Adipocyte (in vitro differentiated cells): ENCODE results near the gene CISD2.
"Not testable (repeated sequence)": the region's sequence is repeated elsewhere in the genome, so short reads cannot be mapped to it uniquely, and the experiment has no call there.

Experiments
- DNase-seq: peaks from one replicate; pipeline ENCODE4 v3.0.0-alpha.2; 2015; ENCODE audit warnings: low read depth
- H3K27me3 ChIP-seq: replicated peaks from 2 replicates; pipeline ENCODE4 v1.7.0; 2013; ENCODE audit warnings: mild to moderate bottlenecking, low read length, moderate library complexity; ENCODE audit not compliant: control insufficient read depth, insufficient read depth
- H3K36me3 ChIP-seq: 2 replicates; pipeline ENCODE4 v1.7.0; 2013; ENCODE audit warnings: low read length, mild to moderate bottlenecking, moderate library complexity; ENCODE audit not compliant: control insufficient read depth, insufficient read depth, severe bottlenecking
- H3K4me1 ChIP-seq: 2 replicates; pipeline ENCODE4 v1.7.0; 2013; ENCODE audit warnings: mild to moderate bottlenecking, low read length, moderate library complexity; ENCODE audit not compliant: control insufficient read depth, insufficient read depth
- H3K4me3 ChIP-seq: 2 replicates; pipeline ENCODE4 v1.7.0; 2013; ENCODE audit warnings: mild to moderate bottlenecking, low read length, moderate library complexity
- H3K9ac ChIP-seq: 2 replicates; pipeline ENCODE4 v1.7.0; 2013; ENCODE audit warnings: mild to moderate bottlenecking, low read length, moderate library complexity
- H3K9me3 ChIP-seq: 2 replicates; pipeline ENCODE4 v1.7.0; 2013; ENCODE audit warnings: mild to moderate bottlenecking, low read length, moderate library complexity; ENCODE audit not compliant: control insufficient read depth

Gene CISD2

GRCh38 chr4:102868781-102869568, at the start of gene CISD2:
Gene CISD2, plus strand, starts transcription at chr4:102868992. Its CDS starts 93 bp downstream, at chr4:102869085.
- DNase-seq, result peak; percentile 97
- Histone ChIP-seq H3K27me3 (no peaks in the 10 kb centered on the region), H3K4me1 (peaks cover 24% of the 10 kb centered on the region), H3K4me3 (peak within 1 kb of the TSS; percentile 92), H3K9me3 (no peaks in the 10 kb centered on the region), H3K9ac (peak within 1 kb of the TSS; percentile 94), H3K36me3 (peaks cover 2% of the 10 kb centered on the region)

- not testable (repeated sequence) for H3K27me3 ChIP-seq, H3K36me3 ChIP-seq, DNase-seq, H3K9me3 ChIP-seq, H3K9ac ChIP-seq
- H3K4me3 ChIP-seq, result peak overlapping the region; percentile 36
- H3K4me1 ChIP-seq, result peaks cover 86% of the 10 kb centered on the region
These were observed 49.7 kb upstream of the CISD2 start for GRCh38 chr4:102819100-102819499.

- H3K4me3 ChIP-seq, result peak overlapping the region; percentile 36
- no peaks in the 10 kb centered on the region for H3K9me3 ChIP-seq
- H3K9ac ChIP-seq, result no peak overlapping the region
- peaks cover 86% of the 10 kb centered on the region for H3K4me1 ChIP-seq
- no peaks in the 10 kb centered on the region for H3K36me3 ChIP-seq
- H3K27me3 ChIP-seq, result no peaks in the 10 kb centered on the region
- no peak for DNase-seq
These were observed 49.0 kb upstream of the CISD2 start for GRCh38 chr4:102819588-102820365.

GRCh38 chr4:102823464-102823863, 45.3 kb upstream of the CISD2 start:
- Histone ChIP-seq H3K4me3 (peak overlapping the region; percentile 93), H3K36me3 (no peaks in the 10 kb centered on the region)

GRCh38 chr4:102823897-102824296, 44.9 kb upstream of the CISD2 start:
- DNase-seq, result peak; percentile 43
- Histone ChIP-seq H3K27me3 (no peaks in the 10 kb centered on the region), H3K9ac (peak overlapping the region; percentile 94), H3K36me3 (no peaks in the 10 kb centered on the region), H3K9me3 (no peaks in the 10 kb centered on the region), H3K4me1 (peaks cover 55% of the 10 kb centered on the region), H3K4me3 (peak overlapping the region; percentile 93)

More at GRCh38 chr4:102823464-102823863, 45.3 kb upstream of the CISD2 start:
- Histone ChIP-seq H3K9me3 (no peaks in the 10 kb centered on the region), H3K27me3 (no peaks in the 10 kb centered on the region), H3K4me1 (peaks cover 55% of the 10 kb centered on the region), H3K9ac (peak overlapping the region; percentile 94)
- DNase-seq, result no peak

GRCh38 chr4:102824398-102824797, 44.4 kb upstream of the CISD2 start:
- DNase-seq, result peak; percentile 23
- peak overlapping the region; percentile 94 for H3K9ac ChIP-seq
- H3K4me3 ChIP-seq, result peak overlapping the region; percentile 93
- peaks cover 57% of the 10 kb centered on the region for H3K4me1 ChIP-seq
- H3K9me3 ChIP-seq, result no peaks in the 10 kb centered on the region
- H3K27me3 ChIP-seq, result no peaks in the 10 kb centered on the region
- H3K36me3 ChIP-seq, result no peaks in the 10 kb centered on the region

- Histone ChIP-seq H3K9me3 (no peaks in the 10 kb centered on the region), H3K36me3 (no peaks in the 10 kb centered on the region), H3K4me1 (peaks cover 47% of the 10 kb centered on the region), H3K9ac (peak overlapping the region; percentile 94), H3K4me3 (peak overlapping the region; percentile 93), H3K27me3 (no peaks in the 10 kb centered on the region)
- DNase-seq, result peak; percentile 83
These were observed 43.3 kb upstream of the CISD2 start for GRCh38 chr4:102825261-102826091.

- H3K9me3 ChIP-seq, result no peaks in the 10 kb centered on the region
- H3K4me3 ChIP-seq, result peak overlapping the region; percentile 93
- H3K4me1 ChIP-seq, result peaks cover 39% of the 10 kb centered on the region
- no peaks in the 10 kb centered on the region for H3K36me3 ChIP-seq
- peak overlapping the region; percentile 94 for H3K9ac ChIP-seq
- H3K27me3 ChIP-seq, result no peaks in the 10 kb centered on the region
- DNase-seq, result no peak
These were observed 42.5 kb upstream of the CISD2 start for GRCh38 chr4:102826105-102826889.

- Histone ChIP-seq H3K9me3 (no peaks in the 10 kb centered on the region), H3K27me3 (no peaks in the 10 kb centered on the region)
- DNase-seq, result peak; percentile 96
These were observed 41.7 kb upstream of the CISD2 start, which contains the start of gene UBE2D3 for GRCh38 chr4:102826890-102827673. Gene UBE2D3, minus strand, starts transcription at chr4:102827551. Its CDS starts 1,043 bp downstream, at chr4:102826508.

More at GRCh38 chr4:102826890-102827673, 41.7 kb upstream of the CISD2 start, which contains the start of gene UBE2D3:
- peaks cover 31% of the 10 kb centered on the region for H3K4me1 ChIP-seq
- peak within 1 kb of the TSS; percentile 93 for H3K4me3 ChIP-seq
- H3K9ac ChIP-seq, result peak within 1 kb of the TSS; percentile 94
- H3K36me3 ChIP-seq, result no peaks in the 10 kb centered on the region
